Muscle layer of duodenum (tissue), 2 donors: ENCODE data around the gene ETV6.

Source experiments
- H3K27ac ChIP-seq: one replicate; pipeline ENCODE4 v1.7.0; 2013; ENCODE audit warnings: mild to moderate bottlenecking, low read length
- H3K27me3 ChIP-seq: one replicate; pipeline ENCODE4 v1.7.0; 2013; ENCODE audit warnings: low read depth, mild to moderate bottlenecking, control low read depth, low read length
- H3K36me3 ChIP-seq, 2 donors: one replicate each; pipeline ENCODE4 v1.7.0; 2013; ENCODE audit warnings: low read length in 2 of 2, control low read depth in 1 of 2, mild to moderate bottlenecking in 1 of 2; ENCODE audit not compliant: insufficient read depth in 2 of 2, control insufficient read depth in 1 of 2
- H3K4me1 ChIP-seq, 2 donors: one replicate each; pipeline ENCODE4 v1.7.0; 2013; ENCODE audit warnings: low read length in 2 of 2, mild to moderate bottlenecking in 2 of 2, control low read depth in 1 of 2, moderate library complexity in 1 of 2; ENCODE audit not compliant: insufficient read depth in 2 of 2, control insufficient read depth in 1 of 2
- H3K4me3 ChIP-seq, 2 donors: one replicate each; pipeline ENCODE4 v1.7.0; 2013; ENCODE audit warnings: low read length in 2 of 2, low read depth in 1 of 2, mild to moderate bottlenecking in 1 of 2
- H3K9me3 ChIP-seq, 2 donors: one replicate each; pipeline ENCODE4 v1.7.0; 2013; ENCODE audit warnings: low read length in 2 of 2, control low read depth in 1 of 2, mild to moderate bottlenecking in 1 of 2; ENCODE audit not compliant: control insufficient read depth in 1 of 2
- donor health status: healthy.

The ETV6 gene

DNA sequence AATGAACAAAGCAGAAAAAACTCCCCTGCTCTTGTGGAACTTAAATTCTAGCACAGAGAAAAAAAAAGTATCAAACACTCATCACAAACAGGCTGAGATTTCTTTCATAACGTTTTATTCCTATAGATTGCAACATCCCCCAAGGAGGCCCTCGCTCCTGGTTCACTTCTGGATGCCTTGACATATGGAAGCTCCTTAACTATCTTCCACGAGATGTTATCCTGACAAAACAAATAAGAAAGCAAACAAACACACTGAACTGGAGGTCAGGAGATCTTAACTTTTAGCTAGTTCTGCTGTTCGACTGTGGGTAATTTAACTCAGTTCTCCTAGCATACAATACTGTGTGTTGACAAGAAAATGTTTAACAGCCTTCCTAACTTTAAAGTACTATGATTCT is 104.8 kb downstream of the ETV6 start:
- Histone ChIP-seq H3K36me3 (peaks cover 0 to 5% of the 10 kb centered on the region in 2 donors), H3K27ac (peak overlapping the region; percentile 84), H3K4me1 (peaks cover 22 to 34% of the 10 kb centered on the region in 2 donors), H3K27me3 (no peaks in the 10 kb centered on the region), H3K9me3 (no peaks in the 10 kb centered on the region), H3K4me3 (no peak overlapping the region)

DNA sequence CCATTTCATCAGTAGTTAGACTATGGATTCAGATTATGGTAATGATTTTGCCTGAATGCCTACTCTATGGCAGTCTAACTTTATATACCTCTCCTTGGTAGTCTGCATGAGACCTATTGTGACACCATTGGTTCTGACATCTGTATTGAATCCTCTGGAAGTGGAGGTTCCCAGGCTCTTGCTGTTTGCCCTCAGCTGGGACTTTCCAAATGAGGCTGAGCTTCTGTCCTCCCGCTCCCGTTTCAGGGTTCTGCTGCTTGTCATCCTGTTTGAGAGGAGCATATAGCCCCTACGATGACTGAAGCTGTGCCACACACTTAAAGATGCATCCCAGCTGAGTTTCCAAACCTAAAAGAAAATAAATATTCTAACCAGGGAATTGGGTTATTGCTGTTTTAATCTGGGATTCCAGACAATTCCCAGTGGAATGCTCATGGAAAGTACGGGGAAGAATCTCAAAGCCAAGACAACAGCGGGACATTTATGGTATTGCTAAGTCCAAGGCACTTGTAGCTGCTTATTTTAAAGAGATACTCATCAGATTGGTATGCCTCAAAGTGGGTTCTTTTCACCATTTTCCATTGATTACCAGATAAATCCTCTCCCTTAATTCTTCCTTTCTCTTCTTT is 105.9 kb downstream of the ETV6 start:
- peak overlapping the region in 1 of 2 donors; percentile 16 for H3K4me3 ChIP-seq
- no peaks in the 10 kb centered on the region for H3K27me3 ChIP-seq
- no peaks in the 10 kb centered on the region for H3K9me3 ChIP-seq
- peaks cover 22 to 34% of the 10 kb centered on the region in 2 donors for H3K4me1 ChIP-seq
- H3K27ac ChIP-seq, result peak overlapping the region; percentile 84
- H3K36me3 ChIP-seq, result peaks cover 0 to 5% of the 10 kb centered on the region in 2 donors

DNA sequence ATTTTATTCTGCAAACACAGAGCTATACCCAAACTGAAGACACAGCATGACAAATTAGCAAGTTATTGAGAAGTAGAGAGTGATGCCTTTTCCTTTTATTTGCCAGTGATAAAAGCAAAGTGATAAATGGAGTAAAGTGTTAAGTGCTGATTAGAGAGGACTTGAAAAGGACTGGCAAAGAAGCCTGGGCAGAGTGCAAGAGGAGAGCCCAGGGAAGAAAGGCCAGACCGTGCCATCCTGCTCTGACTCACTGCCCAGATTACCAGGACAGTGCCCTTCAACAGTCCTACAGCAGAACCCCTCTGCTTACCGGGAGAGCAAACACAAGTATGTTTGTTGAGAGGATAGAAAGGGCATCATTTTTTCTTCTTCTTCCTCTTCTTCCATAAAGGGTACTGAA is 106.5 kb downstream of the ETV6 start:
- Histone ChIP-seq H3K9me3 (no peaks in the 10 kb centered on the region), H3K4me3 (no peak overlapping the region), H3K4me1 (peaks cover 22 to 34% of the 10 kb centered on the region in 2 donors), H3K27ac (peak overlapping the region; percentile 84), H3K27me3 (no peaks in the 10 kb centered on the region), H3K36me3 (peaks cover 0 to 5% of the 10 kb centered on the region in 2 donors)

DNA sequence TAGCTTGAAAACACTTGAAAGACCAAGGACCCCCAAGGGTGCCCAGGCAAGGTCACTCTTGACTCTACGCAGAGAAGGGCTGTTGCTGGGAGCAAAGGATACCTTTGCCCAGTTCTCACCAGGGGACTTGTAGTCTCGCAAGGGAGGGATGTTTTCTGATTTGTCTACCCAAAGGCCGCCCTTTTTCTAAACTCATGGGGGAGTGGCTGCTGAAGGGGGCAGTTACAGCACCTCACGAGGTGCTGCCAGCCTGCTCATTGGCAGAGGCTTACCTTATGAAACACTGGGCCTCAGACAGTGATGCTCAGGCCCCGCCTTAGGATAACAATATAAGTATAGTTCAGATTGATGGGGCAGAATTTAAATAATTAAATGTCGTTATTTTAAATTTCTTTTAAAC is 107.0 kb downstream of the ETV6 start:
- Histone ChIP-seq H3K27ac (peak overlapping the region; percentile 84), H3K27me3 (no peaks in the 10 kb centered on the region), H3K4me3 (no peak overlapping the region), H3K4me1 (peaks cover 22 to 34% of the 10 kb centered on the region in 2 donors), H3K36me3 (peaks cover 0 to 5% of the 10 kb centered on the region in 2 donors), H3K9me3 (no peaks in the 10 kb centered on the region)

DNA sequence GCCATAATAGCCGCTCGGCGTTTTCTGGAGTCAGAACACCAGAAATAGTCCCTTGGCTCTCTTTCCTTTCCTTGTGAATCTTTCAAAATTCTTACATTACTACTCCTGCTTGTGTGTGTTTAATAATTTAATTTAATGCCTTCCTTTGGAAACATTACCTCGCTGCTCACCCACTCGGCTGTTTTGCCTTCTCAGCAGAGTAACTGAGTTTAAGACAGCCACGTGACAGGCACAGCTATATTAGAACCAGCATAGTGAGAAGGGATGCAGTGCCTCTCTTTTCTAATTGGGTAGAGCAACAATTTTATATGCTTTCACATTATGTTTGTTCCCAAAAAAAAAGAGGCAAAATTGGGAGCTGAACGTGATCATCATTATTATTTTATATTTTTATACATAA is 107.6 kb downstream of the ETV6 start:
- Histone ChIP-seq H3K36me3 (peaks cover 0 to 5% of the 10 kb centered on the region in 2 donors), H3K27me3 (no peaks in the 10 kb centered on the region), H3K9me3 (no peaks in the 10 kb centered on the region), H3K4me1 (peaks cover 26 to 39% of the 10 kb centered on the region in 2 donors), H3K4me3 (no peak overlapping the region), H3K27ac (peak overlapping the region; percentile 84)

DNA sequence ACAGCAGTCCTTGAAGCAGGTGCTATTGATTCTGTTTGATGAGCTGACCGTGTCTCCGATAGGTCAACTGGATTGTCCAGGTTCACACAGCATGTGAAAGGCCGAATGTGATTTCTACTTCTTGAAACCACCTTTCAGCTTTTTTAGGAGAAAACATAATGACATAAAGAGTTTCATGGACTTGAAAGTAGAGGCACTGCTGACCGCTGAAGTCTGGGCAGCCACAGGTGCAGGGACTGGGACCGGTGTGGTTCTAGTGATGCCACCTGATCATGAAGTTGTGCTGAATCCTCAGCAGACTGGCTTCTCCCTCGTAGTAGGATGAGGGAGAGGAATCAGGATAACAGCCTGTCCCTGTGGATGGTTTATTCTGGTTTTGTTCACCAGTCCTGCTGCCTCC is 108.1 kb downstream of the ETV6 start:
- Histone ChIP-seq H3K9me3 (no peaks in the 10 kb centered on the region), H3K36me3 (peaks cover 0 to 5% of the 10 kb centered on the region in 2 donors), H3K4me3 (peak overlapping the region in 1 of 2 donors; percentile 26), H3K27ac (peak overlapping the region; percentile 84), H3K4me1 (peaks cover 30 to 39% of the 10 kb centered on the region in 2 donors), H3K27me3 (no peaks in the 10 kb centered on the region)

DNA sequence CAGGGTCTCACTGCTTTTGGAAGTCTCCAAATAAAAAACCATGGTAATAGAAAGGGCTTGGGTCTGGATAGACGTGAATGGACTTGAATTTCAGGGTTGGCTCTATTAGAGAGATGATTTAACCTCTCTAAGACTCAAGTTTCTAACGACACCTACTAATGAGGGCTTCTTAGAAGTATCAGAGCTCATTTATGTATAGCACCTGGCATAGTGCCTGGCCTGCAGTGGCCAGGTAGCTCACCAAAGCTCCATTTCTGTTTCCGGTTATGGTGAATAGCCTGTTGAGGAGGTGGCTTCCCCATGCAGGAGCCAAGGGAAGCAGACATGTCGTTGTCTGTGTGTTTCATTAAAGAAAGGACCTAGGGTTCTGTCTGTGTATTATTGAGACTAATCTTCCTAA is 108.6 kb downstream of the ETV6 start:
- H3K4me1 ChIP-seq, result peaks cover 32 to 41% of the 10 kb centered on the region in 2 donors
- peak overlapping the region in 1 of 2 donors; percentile 26 for H3K4me3 ChIP-seq
- H3K27me3 ChIP-seq, result no peaks in the 10 kb centered on the region
- H3K36me3 ChIP-seq, result peaks cover 0 to 5% of the 10 kb centered on the region in 2 donors
- H3K9me3 ChIP-seq, result no peaks in the 10 kb centered on the region
- H3K27ac ChIP-seq, result peak overlapping the region; percentile 84

DNA sequence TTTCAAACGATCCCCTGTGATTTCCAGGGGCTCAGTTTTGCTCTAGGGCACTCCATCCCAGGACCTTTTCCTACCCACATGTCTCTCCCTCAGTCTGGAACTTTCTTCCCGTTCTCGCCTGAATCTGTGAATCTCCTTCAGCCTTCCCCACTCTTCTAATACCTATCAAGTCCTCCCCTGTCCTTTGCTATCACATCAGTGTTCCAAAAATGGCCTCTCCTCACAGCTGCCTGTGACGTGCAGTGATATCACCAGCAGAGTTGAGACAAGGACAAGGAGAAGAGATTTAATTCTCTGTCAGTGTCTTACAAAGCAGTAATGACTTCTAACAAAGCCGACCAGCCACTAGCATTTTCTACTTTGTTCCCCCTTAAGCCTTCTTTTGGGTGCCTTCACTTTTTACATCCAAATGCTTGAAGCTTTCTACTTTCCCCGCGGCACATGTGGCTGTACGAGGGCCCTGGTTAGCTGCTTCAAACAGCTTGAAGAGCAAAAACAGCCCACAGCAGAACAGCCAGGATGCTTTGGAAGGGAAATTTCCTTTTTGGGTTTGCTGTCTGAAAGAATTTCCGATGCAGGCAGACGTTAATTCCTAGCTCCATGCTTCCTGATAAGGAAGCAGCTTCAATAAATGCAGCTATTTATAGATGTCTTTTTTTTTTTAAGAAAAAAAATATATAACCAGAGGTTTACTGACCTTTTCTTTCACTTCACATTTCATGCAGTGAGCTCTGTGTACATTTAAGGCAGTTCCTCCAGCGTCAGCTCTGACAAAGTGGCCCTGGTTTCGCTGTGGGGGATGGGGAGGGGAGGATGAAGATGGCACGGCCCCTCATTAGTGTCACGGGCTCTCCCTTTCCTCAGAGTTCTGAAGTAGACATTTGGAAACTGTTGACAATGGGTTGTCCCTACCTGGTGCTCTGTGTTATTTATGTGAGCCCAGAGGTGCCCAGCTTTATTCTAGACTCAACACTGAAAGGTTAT is 109.3 kb downstream of the ETV6 start:
- H3K4me3 ChIP-seq, result peak overlapping the region in 1 of 2 donors; percentile 26
- H3K27me3 ChIP-seq, result no peaks in the 10 kb centered on the region
- H3K27ac ChIP-seq, result peak overlapping the region; percentile 84
- H3K4me1 ChIP-seq, result peaks cover 36 to 41% of the 10 kb centered on the region in 2 donors
- no peaks in the 10 kb centered on the region for H3K9me3 ChIP-seq
- H3K36me3 ChIP-seq, result no peaks in the 10 kb centered on the region

DNA sequence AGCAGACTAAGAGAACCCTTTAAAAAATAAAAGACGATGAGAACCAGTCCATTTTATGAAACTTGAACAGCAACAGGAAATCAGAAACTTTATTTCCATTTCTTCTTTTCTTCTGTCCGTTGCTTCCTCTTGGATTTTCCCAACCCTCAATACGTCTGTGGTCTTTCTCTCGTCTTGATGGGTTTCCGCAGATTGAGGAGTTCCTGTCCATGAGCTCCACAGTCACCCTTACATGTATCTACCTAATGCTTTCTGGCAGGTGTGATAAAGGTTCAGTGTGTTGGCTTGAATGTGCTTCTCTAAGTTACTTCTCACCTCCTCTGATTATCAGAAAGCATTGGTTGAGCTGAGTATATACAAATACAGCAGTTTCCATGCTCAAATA is 110.0 kb downstream of the ETV6 start:
- Histone ChIP-seq H3K9me3 (no peaks in the 10 kb centered on the region), H3K27me3 (no peaks in the 10 kb centered on the region), H3K36me3 (no peaks in the 10 kb centered on the region), H3K4me3 (peak overlapping the region in 1 of 2 donors; percentile 14), H3K27ac (peak overlapping the region; percentile 84), H3K4me1 (peaks cover 42 to 48% of the 10 kb centered on the region in 2 donors)

DNA sequence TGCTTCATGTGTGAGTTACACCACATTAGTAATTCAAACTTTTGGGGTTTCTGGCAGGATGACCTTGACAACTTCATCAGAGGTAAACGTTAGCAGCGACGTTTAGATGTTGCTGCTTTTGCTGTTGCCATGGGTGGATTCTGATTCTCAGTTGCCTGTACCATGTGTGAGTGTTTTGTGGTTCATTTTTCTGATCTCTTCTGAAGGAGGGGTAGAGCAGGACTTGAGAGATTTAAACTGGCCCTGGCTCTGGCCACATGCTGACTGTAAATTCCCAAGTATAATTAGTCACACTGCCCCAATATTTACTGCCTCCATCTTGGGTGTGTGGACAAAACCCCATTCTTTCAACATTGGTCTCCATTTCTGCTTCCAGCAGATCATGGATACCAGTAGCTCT is 110.4 kb downstream of the ETV6 start:
- Histone ChIP-seq H3K27me3 (no peaks in the 10 kb centered on the region), H3K9me3 (no peaks in the 10 kb centered on the region), H3K4me1 (peaks cover 44 to 51% of the 10 kb centered on the region in 2 donors), H3K4me3 (no peak overlapping the region), H3K36me3 (no peaks in the 10 kb centered on the region), H3K27ac (peak overlapping the region; percentile 84)

DNA sequence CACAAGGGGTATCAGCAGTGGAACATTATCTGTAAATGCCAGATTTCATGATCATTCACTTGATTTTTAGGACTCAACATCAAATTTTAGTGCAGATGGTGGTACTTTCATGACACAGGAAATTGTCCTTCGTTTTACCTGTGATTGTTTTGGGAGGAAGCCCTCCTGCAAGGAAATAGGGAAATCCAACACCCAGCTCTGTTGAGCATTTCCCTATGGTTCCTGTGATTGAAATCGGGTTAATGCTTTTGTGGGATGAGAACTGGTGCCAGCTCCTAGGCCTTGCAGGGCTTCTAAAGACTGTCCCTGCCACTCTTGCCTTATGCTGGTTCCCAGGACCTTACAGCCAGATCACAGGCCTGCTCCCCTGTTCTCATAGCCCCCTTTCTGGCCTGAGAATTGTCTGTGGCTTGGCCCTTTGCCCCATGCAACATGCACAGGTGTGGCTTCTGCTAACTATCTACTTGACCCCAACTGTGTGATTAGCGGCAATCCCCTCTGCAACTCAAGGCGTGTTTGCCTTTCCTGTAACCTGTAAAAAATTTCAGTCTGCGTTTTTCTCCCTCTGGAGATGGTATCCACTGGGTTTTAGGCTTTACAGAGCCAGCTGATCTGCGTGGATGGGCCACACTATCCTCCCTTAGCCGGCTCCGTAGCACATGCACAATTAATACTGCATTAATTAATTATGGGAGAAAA is 112.5 kb downstream of the ETV6 start:
- H3K4me3 ChIP-seq, result no peak overlapping the region
- no peaks in the 10 kb centered on the region for H3K27me3 ChIP-seq
- no peaks in the 10 kb centered on the region for H3K36me3 ChIP-seq
- peaks cover 56 to 58% of the 10 kb centered on the region in 2 donors for H3K4me1 ChIP-seq
- peak overlapping the region; percentile 82 for H3K27ac ChIP-seq
- no peaks in the 10 kb centered on the region for H3K9me3 ChIP-seq
